Activated CD8-positive, alpha-beta memory T cell treated with anti-CD3 and anti-CD28 coated beads, Interleukin-2, amount 50 U/mL, for 1 hour (primary cell): Measurements from ENCODE around the gene PGM2.

Experiments
- DNase-seq: peaks from one replicate; pipeline ENCODE4 v3.0.0-alpha.2; 2020; ENCODE audit errors: extremely low read depth

Gene PGM2

GRCh38 chr4:37902738-37903693 is 76.5 kb downstream of the PGM2 start:
- DNase-seq: no peak

GRCh38 chr4:37903901-37904300 is 77.4 kb downstream of the PGM2 start:
- DNase-seq: no peak

GRCh38 chr4:37904824-37905223 is 78.3 kb downstream of the PGM2 start:
- DNase-seq: no peak

DNA sequence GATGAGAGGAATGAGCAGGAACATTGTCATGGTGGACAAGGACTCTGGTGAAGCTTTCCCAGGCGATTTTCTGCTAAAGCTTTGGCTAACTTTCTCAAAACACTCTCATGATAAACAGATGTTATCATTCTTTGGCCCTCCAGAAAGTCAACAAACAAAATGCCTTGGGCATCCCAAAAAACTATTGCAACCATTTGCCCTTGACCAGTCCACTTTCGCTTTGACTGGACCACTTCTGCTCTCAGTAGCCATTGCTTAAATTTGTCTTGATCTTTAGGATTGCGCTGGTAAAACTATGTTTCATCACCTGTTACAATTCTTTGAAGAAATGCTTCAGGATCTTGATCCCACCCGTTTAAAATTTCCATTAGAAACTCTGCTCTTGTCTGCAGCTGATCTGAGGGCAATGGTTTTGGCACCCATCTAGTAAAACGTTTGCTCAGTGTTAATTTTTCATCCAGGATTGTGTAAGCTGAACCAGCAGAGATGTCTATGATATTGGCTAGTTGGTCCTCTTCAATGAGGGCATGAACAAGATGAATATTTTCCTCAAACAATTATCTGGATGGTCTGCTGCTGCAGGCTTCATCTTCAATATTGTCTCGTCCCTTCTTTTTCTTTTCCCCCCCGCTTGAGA is 79.2 kb downstream of the PGM2 start:
- no peak for DNase-seq

- no peak for DNase-seq
These were observed 82.2 kb downstream of the PGM2 start for GRCh38 chr4:37908488-37909331.

- no peak for DNase-seq
These were observed 83.0 kb downstream of the PGM2 start for GRCh38 chr4:37909332-37910090.

DNA sequence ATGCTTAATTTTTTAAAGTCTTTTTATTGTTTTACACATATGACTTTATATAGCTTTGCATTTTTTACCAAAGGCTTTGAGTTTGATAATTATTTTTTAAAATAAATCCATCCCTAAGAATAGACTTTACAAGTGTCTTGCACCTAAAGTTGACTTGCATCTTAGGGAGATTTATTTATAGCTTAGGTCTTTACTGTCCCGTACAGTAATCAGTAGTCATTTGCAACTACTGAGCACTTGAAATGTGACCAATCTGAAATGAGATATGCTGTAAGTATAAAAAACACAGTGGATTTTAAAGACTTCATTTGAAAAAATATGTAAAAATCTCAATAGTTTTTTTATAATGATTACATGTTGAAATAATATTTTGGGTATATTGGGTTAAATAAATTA is 83.6 kb downstream of the PGM2 start:
- DNase-seq: no peak
